HL-60 (cell line): ENCODE results near the gene SPACA9.

Experiments
- DNase-seq, 2 experiments: peaks; one replicate each; pipeline ENCODE4 v3.0.0-alpha.2; 2010 to 2020; ENCODE audit warnings: low read depth in 1 of 2, low spot score in 1 of 2
- H3K27ac ChIP-seq: fragments of 250-450 bp; sonication (Bioruptor Pico); replicated peaks from 2 replicates; pipeline ENCODE4 v1.5.1; 2020; ENCODE audit warnings: mild to moderate bottlenecking, moderate library complexity
- H3K27me3 ChIP-seq: fragments of 250-450 bp; sonication (Bioruptor Pico); 2 replicates; pipeline ENCODE4 v1.5.1; 2021; ENCODE audit warnings: mild to moderate bottlenecking, moderate library complexity; ENCODE audit not compliant: insufficient read depth, poor library complexity, severe bottlenecking
- H3K4me3 ChIP-seq: replicated peaks from 2 replicates; pipeline ENCODE4 v1.5.1; 2011; ENCODE audit warnings: mild to moderate bottlenecking, control low read depth, low read length; ENCODE audit not compliant: insufficient read depth
- CTCF ChIP-seq: IDR thresholded peaks from one replicate; pipeline ENCODE4 v1.5.1; 2011; ENCODE audit warnings: low read length, control low read depth, inconsistent platforms; ENCODE audit not compliant: insufficient read depth
- GABPA ChIP-seq: IDR thresholded peaks from 2 replicates; pipeline ENCODE4 v1.6.1; 2012; ENCODE audit warnings: low read depth
- POLR2AphosphoS5 ChIP-seq: IDR thresholded peaks from 2 replicates; pipeline ENCODE4 v1.6.1; 2012; ENCODE audit warnings: low read depth
- REST ChIP-seq: IDR thresholded peaks from 2 replicates; pipeline ENCODE4 v1.6.1; 2012; ENCODE audit warnings: low read depth; ENCODE audit not compliant: insufficient replicate concordance
- SPI1 ChIP-seq: IDR thresholded peaks from 2 replicates; pipeline ENCODE4 v1.6.1; 2012; ENCODE audit warnings: low read depth, mild to moderate bottlenecking, borderline replicate concordance

The SPACA9 gene

GRCh38 chr9:132914924-132915323, 36.2 kb downstream of the SPACA9 start:
- TF ChIP-seq REST = no peak
- no peak for TF ChIP-seq GABPA
- TF ChIP-seq CTCF = no peak
- TF ChIP-seq SPI1 = no peak
- no peak for TF ChIP-seq POLR2AphosphoS5

DNA sequence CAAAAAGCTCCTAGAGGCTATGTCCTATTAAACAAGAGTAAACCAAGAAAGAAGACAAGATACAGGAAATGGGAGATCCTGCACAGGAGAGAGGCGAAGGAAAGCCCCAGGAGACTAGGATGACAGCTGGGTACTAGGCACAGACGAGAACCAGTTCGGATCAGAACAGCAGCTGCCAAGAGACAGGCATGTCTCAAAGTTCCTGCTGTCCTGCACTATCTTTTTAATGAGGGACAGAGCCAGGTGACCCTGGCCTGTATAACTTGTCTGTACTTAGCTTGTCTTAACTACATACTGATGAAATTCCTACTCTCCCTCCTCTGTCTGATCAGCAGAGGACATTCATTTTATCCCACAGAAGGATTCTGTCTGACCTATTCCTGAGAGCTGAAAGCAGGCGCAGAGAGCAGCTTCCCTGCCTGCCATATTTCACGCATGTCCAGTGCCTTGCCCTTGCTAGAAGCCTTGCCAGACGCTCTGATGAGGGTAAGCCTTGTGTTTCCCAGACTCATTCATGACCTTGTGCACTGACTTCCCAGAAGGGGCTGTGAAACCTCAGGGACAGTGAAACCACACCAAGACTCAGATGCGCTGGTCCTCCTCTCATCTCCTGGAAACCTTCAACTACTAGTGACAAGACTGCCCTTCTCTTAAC, 41.0 kb downstream of the SPACA9 start:
- TF ChIP-seq CTCF = no peak
- Histone ChIP-seq H3K27me3 (no peaks in the 10 kb centered on the region), H3K27ac (no peak overlapping the region), H3K4me3 (no peak overlapping the region)
- no peak for DNase-seq

More at GRCh38 chr9:132914924-132915323, 36.2 kb downstream of the SPACA9 start:
- H3K4me3 ChIP-seq = no peak overlapping the region
- no peak for DNase-seq
- H3K27ac ChIP-seq = no peak overlapping the region
- H3K27me3 ChIP-seq = no peaks in the 10 kb centered on the region

- DNase-seq = no peak
- Histone ChIP-seq H3K27me3 (no peaks in the 10 kb centered on the region), H3K27ac (no peak overlapping the region), H3K4me3 (no peak overlapping the region)
- TF ChIP-seq GABPA = no peak
- no peak for TF ChIP-seq REST
- TF ChIP-seq POLR2AphosphoS5 = no peak
- no peak for TF ChIP-seq CTCF
- no peak for TF ChIP-seq SPI1
Observed at GRCh38 chr9:132923346-132923902, 44.7 kb downstream of the SPACA9 start.

GRCh38 chr9:132927704-132928103, 49.0 kb downstream of the SPACA9 start:
- no peak for DNase-seq
- TF ChIP-seq CTCF (no peak), SPI1 (no peak), GABPA (no peak), POLR2AphosphoS5 (no peak), REST (no peak)

More at GRCh38 chr9:132927704-132928103, 49.0 kb downstream of the SPACA9 start:
- Histone ChIP-seq H3K4me3 (no peak overlapping the region), H3K27ac (no peak overlapping the region), H3K27me3 (no peaks in the 10 kb centered on the region)
